ENCODE results near the gene LTB. TPM values are rescaled to one million over a fixed set of nuclear protein-coding genes. Genes with fewer than 3 reads are reported as not detected.
"Not testable (repeated sequence)": the region's sequence is repeated elsewhere in the genome, so short reads cannot be mapped to it uniquely, and the experiment has no call there.

LTB gene
- total RNA-seq, 2 donors from 2014 or later: 269 to 395 TPM

- no peak for ATAC-seq (replicated peaks)
- peaks cover 66% of the 10 kb centered on the region for H3K36me3 Mint-ChIP-seq (ENCODE audit: low read depth)
- H3K27ac Mint-ChIP-seq: peak overlapping the region; percentile 85
Observed at GRCh38 chr6:31558318-31558625, 24.0 kb downstream of the LTB start.

GRCh38 chr6:31557443-31558317 lies 24.5 kb downstream of the LTB start:
- peaks cover 70% of the 10 kb centered on the region for H3K36me3 Mint-ChIP-seq (ENCODE audit: low read depth)

More at GRCh38 chr6:31558318-31558625, 24.0 kb downstream of the LTB start:
- H3K4me3 Mint-ChIP-seq: peak overlapping the region; percentile 65
- no peaks in the 10 kb centered on the region for H3K9me3 Mint-ChIP-seq
- H3K4me1 Mint-ChIP-seq: peaks cover 50% of the 10 kb centered on the region
- H3K27me3 Mint-ChIP-seq: no peaks in the 10 kb centered on the region

GRCh38 chr6:31556307-31556706 lies 25.9 kb downstream of the LTB start:
- peaks cover 37% of the 10 kb centered on the region for H3K4me1 Mint-ChIP-seq
- no peaks in the 10 kb centered on the region for H3K9me3 Mint-ChIP-seq
- H3K27me3 Mint-ChIP-seq: no peaks in the 10 kb centered on the region
- peaks cover 74% of the 10 kb centered on the region for H3K36me3 Mint-ChIP-seq (ENCODE audit: low read depth)
- H3K27ac Mint-ChIP-seq: peak overlapping the region; percentile 41
- no peak for ATAC-seq (replicated peaks)
- peak overlapping the region; percentile 65 for H3K4me3 Mint-ChIP-seq

More at GRCh38 chr6:31557443-31558317, 24.5 kb downstream of the LTB start:
- Mint-ChIP-seq H3K4me1 (peaks cover 45% of the 10 kb centered on the region), H3K9me3 (no peaks in the 10 kb centered on the region), H3K27ac (peak overlapping the region; percentile 85), H3K4me3 (peak overlapping the region; percentile 65), H3K27me3 (no peaks in the 10 kb centered on the region)
- no peak for ATAC-seq (replicated peaks)

GRCh38 chr6:31551371-31551770 lies 30.9 kb downstream of the LTB start:
- ATAC-seq (replicated peaks): peak; percentile 27
- not testable (repeated sequence) for H3K27me3 Mint-ChIP-seq, H3K4me1 Mint-ChIP-seq, H3K9me3 Mint-ChIP-seq
- H3K36me3 Mint-ChIP-seq (ENCODE audit: low read depth): peaks cover 68% of the 10 kb centered on the region
- H3K4me3 Mint-ChIP-seq: peak overlapping the region; percentile 62
- H3K27ac Mint-ChIP-seq: peak overlapping the region; percentile 20

GRCh38 chr6:31548544-31548873 lies 33.7 kb downstream of the LTB start:
- peak overlapping the region; percentile 88 for H3K4me3 Mint-ChIP-seq
- no peaks in the 10 kb centered on the region for H3K27me3 Mint-ChIP-seq
- peaks cover 13% of the 10 kb centered on the region for H3K4me1 Mint-ChIP-seq
- no peaks in the 10 kb centered on the region for H3K9me3 Mint-ChIP-seq
- ATAC-seq (replicated peaks): no peak
- no peak overlapping the region for H3K27ac Mint-ChIP-seq
- H3K36me3 Mint-ChIP-seq (ENCODE audit: low read depth): peaks cover 57% of the 10 kb centered on the region

- ATAC-seq (replicated peaks): no peak
- Mint-ChIP-seq H3K36me3 (ENCODE audit: low read depth) (peaks cover 51% of the 10 kb centered on the region), H3K4me3 (peak overlapping the region; percentile 88), H3K4me1 (peaks cover 13% of the 10 kb centered on the region), H3K27me3 (no peaks in the 10 kb centered on the region), H3K27ac (peak overlapping the region; percentile 87), H3K9me3 (no peaks in the 10 kb centered on the region)
Observed at GRCh38 chr6:31547727-31548543, 34.3 kb downstream of the LTB start.

- peak; percentile 90 for ATAC-seq (replicated peaks)
- Mint-ChIP-seq H3K9me3 (no peaks in the 10 kb centered on the region), H3K4me3 (peak within 1 kb of the TSS; percentile 88), H3K27me3 (no peaks in the 10 kb centered on the region), H3K36me3 (ENCODE audit: low read depth) (peaks cover 50% of the 10 kb centered on the region), H3K4me1 (peaks cover 13% of the 10 kb centered on the region), H3K27ac (peak within 1 kb of the TSS; percentile 87)
Observed at GRCh38 chr6:31546958-31547726, 35.1 kb downstream of the LTB start, which contains the start of gene NFKBIL1. NFKBIL1 (plus strand) TSS chr6:31547608; CDS start chr6:31547695, 87 bp downstream.

GRCh38 chr6:31546339-31546957 lies 35.8 kb downstream of the LTB start, which contains the start of gene ATP6V1G2:
ATP6V1G2 (minus strand) TSS chr6:31546608; CDS start chr6:31546559, 49 bp downstream.
- H3K9me3 Mint-ChIP-seq: no peaks in the 10 kb centered on the region
- ATAC-seq (replicated peaks): peak; percentile 69
- H3K27me3 Mint-ChIP-seq: no peaks in the 10 kb centered on the region
- peaks cover 13% of the 10 kb centered on the region for H3K4me1 Mint-ChIP-seq
- H3K27ac Mint-ChIP-seq: peak within 1 kb of the TSS; percentile 87
- peaks cover 52% of the 10 kb centered on the region for H3K36me3 Mint-ChIP-seq (ENCODE audit: low read depth)
- peak within 1 kb of the TSS; percentile 88 for H3K4me3 Mint-ChIP-seq

GRCh38 chr6:31545291-31545690 lies 36.9 kb downstream of the LTB start:
- no peak for ATAC-seq (replicated peaks)
- Mint-ChIP-seq H3K27me3 (no peaks in the 10 kb centered on the region), H3K4me3 (peak overlapping the region; percentile 88), H3K4me1 (peaks cover 15% of the 10 kb centered on the region), H3K9me3 (no peaks in the 10 kb centered on the region), H3K27ac (peak overlapping the region; percentile 7), H3K36me3 (ENCODE audit: low read depth) (peaks cover 52% of the 10 kb centered on the region)

GRCh38 chr6:31544676-31545075 lies 37.5 kb downstream of the LTB start:
- no peaks in the 10 kb centered on the region for H3K27me3 Mint-ChIP-seq
- H3K9me3 Mint-ChIP-seq: no peaks in the 10 kb centered on the region
- no peak overlapping the region for H3K4me3 Mint-ChIP-seq
- H3K36me3 Mint-ChIP-seq (ENCODE audit: low read depth): peaks cover 52% of the 10 kb centered on the region
- ATAC-seq (replicated peaks): no peak
- no peak overlapping the region for H3K27ac Mint-ChIP-seq
- peaks cover 21% of the 10 kb centered on the region for H3K4me1 Mint-ChIP-seq

GRCh38 chr6:31543639-31544038 lies 38.6 kb downstream of the LTB start:
- no peak overlapping the region for H3K27ac Mint-ChIP-seq
- no peaks in the 10 kb centered on the region for H3K9me3 Mint-ChIP-seq
- ATAC-seq (replicated peaks): no peak
- H3K27me3 Mint-ChIP-seq: no peaks in the 10 kb centered on the region
- peaks cover 31% of the 10 kb centered on the region for H3K4me1 Mint-ChIP-seq
- peaks cover 52% of the 10 kb centered on the region for H3K36me3 Mint-ChIP-seq (ENCODE audit: low read depth)
- H3K4me3 Mint-ChIP-seq: peak overlapping the region; percentile 99

- H3K9me3 Mint-ChIP-seq: no peaks in the 10 kb centered on the region
- H3K4me1 Mint-ChIP-seq: peaks cover 35% of the 10 kb centered on the region
- H3K27me3 Mint-ChIP-seq: no peaks in the 10 kb centered on the region
- H3K4me3 Mint-ChIP-seq: peak within 1 kb of the TSS; percentile 99
- peak; percentile 80 for ATAC-seq (replicated peaks)
- H3K36me3 Mint-ChIP-seq (ENCODE audit: low read depth): peaks cover 56% of the 10 kb centered on the region
- peak within 1 kb of the TSS; percentile 98 for H3K27ac Mint-ChIP-seq
Observed at GRCh38 chr6:31541658-31542521, 40.3 kb downstream of the LTB start, which contains the start of gene DDX39B. DDX39B (minus strand) TSS chr6:31542003; CDS start chr6:31540532, 1,471 bp downstream.

GRCh38 chr6:31541059-31541657 lies 41.1 kb downstream of the LTB start:
- ATAC-seq (replicated peaks): peak; percentile 31
- Mint-ChIP-seq H3K27ac (peak overlapping the region; percentile 98), H3K27me3 (no peaks in the 10 kb centered on the region), H3K4me1 (peaks cover 33% of the 10 kb centered on the region), H3K36me3 (ENCODE audit: low read depth) (peaks cover 63% of the 10 kb centered on the region), H3K4me3 (peak overlapping the region; percentile 99), H3K9me3 (no peaks in the 10 kb centered on the region)
